SIG-M5 (cell line): ENCODE results near the gene ZNF655.
A peak's percentile ranks its signal among the peaks of the same experiment; 100 is the strongest.

ENCODE experiments used
- DNase-seq: peaks from one replicate; lab custom pipeline; 2025; lab: John Stamatoyannopoulos, UW

Gene ZNF655

DNA sequence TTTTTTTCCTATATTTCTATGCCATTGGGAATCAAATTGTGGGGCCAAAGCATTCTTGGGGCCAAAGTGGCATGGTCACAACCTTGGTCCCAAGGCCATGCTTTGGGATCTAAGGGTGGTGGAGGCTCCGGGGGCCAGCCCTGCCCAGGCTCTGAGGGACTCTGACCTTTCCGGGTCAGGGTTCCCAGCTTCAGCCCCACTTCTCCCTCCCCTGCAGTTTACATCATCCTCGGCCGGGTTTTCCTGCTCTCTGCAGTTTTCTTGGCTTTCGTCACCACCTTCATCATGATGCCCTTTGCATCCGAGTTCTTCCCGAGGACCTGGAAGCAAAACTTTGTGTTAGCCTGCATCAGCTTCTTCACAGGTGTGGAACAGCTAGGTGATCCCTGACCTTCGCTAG, 48.1 kb downstream of the ZNF655 start:
- no peak for DNase-seq

DNA sequence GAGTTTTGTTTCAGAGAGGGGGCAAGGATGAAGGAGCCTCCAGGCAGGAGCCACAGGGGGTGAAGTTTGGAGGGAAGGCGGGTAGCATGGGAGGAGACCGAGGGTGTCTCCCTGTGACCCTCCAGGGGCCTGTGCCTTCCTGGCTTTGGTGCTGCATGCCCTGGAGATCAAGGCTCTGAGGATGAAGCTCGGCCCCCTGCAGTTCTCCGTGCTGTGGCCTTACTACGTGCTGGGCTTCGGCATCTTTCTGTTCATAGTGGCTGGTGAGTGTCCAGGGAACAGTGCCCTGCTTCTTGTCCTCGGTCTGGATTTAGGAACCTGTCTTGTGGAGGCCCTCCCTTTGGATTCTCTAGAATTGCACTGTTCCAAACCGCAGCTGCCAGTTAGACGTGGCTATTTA, 49.1 kb downstream of the ZNF655 start:
- DNase-seq = no peak

DNA sequence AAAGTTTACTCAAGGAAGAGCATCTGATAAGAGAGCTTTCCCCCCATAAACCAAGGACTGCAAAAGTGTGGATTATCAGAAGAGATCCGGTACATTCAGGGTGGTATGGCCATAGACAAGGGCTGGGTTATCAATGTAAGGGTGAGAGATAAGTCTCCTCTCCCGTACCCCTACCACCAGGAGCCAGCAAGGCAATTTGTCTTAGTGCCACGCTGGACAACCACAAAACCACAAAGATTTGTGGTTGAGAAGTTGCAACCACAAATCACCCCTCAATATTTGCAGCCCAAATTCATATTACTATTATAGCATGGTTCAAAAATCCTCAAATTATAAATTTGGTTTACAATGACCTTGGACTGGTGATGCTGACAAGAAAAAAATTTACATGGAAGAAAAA, 56.1 kb downstream of the ZNF655 start:
- no peak for DNase-seq

DNA sequence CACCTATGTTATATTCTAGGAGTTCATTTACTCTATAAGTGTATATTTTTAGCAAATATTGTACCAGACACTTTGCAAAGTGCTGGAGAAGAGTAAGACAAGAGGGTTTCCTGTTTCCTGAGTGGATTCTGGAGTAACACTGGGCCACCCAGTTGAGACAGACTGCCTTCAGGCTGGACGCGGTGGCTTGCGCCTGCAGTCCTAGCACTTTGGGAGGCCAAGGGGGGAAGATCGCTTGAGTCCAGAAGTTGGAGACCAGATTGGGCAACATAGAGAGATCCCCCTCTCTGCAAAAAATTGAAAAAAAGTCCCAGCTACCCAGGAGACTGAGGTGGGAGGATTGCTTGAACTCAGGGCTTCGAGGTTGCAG, 57.5 kb downstream of the ZNF655 start:
- DNase-seq = no peak

DNA sequence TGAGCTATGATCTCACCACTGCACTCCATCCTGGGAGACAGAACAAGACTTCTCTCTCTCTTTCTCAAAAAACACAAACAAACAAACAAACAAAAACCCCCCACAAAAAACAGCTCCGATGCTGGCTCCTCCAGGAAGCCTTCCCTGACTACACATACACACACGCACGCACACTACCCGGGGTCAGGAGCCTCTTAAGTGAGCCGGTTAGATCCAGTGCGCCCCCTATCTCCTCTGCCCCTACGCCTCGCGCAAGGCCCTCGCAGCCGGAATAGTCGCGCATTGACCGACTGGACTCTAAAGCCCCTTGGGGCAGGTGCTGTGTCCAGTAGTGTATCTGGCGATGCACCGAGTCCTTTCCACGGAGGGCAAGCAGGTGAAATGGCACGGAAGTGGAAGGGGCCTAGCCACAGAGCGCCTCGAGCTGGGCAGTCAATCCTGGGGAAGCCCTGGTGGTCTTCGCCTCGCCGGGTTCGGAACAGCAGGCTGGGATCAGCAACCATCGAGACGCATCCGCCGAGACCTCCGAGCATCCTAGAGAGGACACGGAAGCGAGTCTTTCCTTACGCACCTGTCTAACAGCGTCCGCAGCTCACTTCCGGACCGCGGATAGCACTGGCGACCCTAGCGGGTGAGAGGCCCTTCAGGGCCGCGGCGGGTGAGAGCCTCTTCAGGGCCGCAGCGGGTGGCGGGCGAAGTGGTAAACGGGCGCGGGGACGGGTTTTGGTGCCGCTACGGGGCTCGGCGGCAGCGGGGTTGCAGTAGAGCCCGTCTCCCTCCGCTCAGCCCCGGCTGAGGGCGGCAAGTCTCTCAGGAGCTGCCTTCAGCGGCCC, 58.1 kb downstream of the ZNF655 start, which contains the start of gene ZSCAN25:
Gene ZSCAN25 (plus strand): TSS at position 588 of the 833 bp plus-strand sequence. CDS start 2,661 bp downstream, outside the sequence.
- DNase-seq = peak; percentile 59

DNA sequence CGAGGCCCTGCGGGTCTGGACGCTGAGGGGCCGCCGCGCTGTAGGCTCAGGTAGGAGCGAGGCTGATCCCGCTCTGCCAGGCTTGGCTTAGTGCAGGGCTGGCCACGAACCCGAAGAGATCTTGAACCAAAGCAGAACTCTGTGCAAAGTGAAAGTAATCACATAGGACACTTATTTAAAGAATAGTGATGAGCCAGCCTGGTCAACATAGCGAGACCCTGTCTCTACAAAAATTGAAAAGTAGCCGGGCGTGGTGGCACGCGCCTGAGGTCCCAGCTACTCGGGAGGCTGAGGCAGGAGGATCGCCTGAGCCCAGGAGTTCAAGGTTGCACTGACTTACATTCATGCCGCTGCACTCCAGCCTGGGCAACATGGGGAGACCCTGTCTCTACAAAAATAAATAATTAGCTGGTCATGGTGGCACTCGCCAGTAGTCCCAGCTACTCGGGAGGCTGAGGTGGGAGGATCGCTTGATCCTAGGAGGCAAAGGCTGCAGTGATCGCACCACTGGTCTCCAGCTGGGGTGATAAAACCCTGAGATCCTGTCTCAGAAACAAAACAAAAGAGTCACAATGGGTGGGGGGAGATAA, 58.8 kb downstream of the ZNF655 start:
- DNase-seq = no peak

DNA sequence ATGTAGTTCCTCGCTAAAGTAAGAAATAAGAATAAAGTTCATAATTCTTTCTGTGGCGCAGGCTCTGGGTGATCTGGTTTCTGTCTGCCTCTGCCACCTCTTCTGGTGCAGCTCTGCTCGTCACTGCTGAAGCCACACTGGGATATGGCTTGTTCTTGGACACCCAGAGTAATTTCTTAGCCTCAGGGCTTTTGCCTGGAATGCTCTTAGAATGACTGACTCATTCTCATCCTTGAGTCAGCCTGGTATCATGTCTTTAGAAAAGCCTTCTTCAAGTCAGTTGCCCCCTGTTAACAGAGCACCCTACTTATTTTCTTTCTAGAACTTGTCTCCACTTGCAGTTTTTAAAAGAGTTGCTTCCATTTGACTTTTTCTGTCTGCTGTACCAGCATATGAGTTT, 60.3 kb downstream of the ZNF655 start:
- no peak for DNase-seq

DNA sequence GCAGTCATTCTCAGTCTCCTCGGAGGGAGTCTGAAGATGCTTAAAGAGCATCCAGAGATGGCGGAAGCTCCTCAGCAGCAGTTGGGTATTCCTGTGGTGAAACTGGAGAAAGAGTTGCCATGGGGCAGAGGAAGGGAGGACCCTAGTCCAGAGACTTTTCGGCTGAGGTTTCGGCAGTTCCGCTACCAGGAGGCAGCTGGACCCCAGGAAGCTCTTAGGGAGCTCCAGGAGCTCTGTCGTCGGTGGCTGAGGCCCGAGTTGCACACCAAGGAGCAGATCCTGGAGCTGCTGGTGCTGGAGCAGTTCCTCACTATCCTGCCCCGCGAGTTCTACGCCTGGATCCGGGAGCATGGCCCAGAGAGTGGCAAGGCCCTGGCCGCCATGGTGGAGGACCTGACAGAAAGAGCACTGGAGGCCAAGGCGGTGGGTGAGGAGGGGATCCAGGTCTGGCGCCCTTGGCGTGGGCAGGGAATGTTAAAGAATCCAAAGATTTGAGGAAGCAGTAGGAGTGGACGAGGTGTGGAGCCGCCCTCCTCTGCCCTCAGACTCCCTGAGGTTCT, 61.2 kb downstream of the ZNF655 start:
- DNase-seq = no peak

DNA sequence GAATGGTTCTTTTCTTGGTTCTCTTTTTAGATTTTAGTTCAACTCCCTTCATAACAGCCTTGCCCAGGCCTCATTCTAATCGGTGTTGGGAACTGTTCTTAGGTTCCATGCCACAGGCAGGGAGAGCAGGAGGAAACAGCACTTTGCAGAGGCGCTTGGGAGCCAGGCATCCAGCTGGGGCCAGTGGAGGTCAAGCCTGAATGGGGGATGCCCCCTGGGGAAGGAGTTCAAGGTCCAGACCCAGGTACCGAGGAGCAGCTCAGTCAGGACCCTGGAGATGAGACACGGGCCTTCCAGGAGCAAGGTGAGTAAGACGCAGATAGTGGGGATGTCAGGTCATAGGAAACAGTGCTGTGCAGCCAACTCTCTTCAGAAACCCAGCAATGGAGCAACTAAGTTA, 62.8 kb downstream of the ZNF655 start:
- DNase-seq = no peak

DNA sequence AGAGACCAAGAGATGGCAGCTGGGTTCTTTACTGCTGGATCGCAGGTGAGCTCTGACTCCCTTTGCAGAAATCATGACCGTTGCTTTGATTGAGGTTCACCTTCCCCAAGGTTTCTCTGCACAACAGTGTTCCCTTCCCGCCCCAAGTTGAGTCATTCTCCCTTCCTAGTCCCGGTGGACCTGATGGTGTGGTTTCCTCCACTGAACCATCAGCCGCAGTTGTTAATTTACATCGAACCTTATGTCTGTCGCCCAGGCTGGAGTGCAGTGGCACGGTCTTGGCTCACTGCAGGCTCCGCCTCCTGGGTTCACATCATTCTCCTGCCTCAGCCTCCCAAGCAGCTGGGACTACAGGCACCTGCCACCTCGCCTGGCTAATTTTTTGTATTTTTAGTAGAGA, 64.2 kb downstream of the ZNF655 start:
- DNase-seq = no peak

DNA sequence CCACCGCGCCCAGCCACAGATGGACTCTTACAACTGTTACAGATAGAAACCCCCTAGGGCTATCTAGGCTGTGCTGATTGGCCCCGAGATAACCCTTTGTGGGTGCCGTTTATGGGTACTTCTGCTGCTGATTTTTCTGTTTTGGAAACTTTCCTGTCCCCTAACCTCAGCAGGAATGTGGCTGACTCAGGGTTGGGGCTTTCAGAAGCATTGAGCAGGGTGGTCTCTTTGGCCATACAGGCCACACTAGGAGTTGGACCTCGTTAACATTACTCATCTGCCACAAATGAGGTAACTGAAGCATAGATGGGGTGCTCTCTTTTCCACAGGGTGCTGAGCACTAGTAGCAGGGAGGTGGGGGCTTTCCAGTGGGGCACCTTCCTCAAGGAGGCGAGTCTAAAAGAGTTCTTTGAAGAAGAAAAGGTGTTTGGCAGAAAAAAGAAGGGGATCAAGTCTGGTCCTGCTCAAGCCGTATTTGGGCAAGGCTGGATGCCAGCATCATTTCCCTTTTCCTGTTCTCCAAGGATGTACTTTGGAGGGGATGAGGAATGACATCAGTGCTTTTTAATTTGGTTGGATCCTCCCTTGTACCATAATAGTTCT, 64.8 kb downstream of the ZNF655 start:
- DNase-seq = no peak

DNA sequence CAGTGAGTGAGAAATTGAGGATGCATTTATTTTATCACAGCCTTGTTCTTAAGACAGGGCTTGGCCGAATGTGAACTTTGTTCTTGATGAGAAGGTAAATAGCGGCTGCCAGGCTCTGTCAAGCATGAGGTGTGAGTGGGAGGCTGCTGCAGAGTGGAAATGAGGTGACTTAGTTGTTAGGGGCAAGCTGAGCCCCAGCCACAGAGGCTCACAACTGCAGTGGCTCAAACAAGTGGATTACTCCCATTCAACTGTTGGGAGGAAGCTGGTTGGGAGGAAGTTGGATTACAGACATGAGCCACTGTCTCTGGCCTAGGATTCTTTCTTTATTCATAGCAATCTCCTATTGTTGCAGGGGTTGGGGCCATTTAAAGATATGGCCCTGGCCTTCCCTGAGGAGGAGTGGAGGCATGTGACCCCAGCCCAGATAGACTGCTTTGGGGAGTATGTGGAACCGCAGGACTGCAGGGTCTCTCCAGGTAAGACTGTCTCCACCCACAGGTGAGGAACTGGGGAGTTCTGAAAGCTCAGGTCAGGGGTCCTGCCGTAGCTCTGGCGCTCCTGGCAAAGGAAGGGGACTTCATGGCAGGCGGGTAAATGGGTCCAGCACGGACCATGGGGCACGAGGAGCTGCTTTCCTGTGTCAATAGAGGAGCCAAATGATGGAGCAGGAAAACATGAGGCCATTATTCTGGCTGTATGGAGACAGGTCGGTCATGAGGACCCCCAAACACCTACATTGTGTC, 65.4 kb downstream of the ZNF655 start:
- DNase-seq = no peak

DNA sequence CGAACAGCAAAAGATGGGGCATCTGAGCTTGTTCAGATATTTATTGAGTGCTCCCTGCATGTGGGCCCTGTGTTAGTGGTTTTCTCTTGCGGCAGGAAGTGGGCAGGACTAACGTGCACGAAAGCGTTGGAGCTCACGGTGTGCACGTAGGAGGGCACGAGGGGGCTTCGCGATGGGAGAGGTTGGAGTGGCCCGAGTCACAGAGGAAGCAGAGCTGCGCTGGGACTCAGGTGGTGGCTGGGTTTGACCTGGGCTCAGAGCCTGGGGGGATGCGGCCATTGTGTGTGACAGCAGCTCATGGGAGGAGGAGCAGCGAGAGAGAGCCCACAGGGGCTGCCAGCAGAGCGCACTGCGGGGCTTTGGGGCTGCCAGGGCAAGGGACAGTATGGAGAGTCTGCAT, 66.0 kb downstream of the ZNF655 start:
- DNase-seq = no peak

DNA sequence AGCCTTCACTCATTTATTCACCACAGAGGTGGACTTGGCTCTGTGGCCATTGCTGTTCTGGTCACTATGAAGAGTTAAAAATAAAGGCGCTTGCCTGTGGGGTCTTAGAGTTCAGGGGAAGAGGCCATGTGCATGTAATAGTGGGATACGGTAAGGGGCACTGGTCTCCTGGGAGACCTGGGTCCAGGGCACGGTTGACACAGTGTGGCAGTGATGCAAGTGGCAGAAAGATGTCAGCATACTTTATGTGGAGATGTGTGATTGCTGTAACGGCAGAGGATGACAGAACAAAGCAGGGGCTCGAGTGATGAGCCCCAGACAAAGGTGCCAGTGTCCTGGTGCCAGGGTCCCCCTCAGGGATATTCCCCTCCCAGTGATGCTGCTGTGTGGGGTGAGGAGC, 66.9 kb downstream of the ZNF655 start:
- DNase-seq = no peak

DNA sequence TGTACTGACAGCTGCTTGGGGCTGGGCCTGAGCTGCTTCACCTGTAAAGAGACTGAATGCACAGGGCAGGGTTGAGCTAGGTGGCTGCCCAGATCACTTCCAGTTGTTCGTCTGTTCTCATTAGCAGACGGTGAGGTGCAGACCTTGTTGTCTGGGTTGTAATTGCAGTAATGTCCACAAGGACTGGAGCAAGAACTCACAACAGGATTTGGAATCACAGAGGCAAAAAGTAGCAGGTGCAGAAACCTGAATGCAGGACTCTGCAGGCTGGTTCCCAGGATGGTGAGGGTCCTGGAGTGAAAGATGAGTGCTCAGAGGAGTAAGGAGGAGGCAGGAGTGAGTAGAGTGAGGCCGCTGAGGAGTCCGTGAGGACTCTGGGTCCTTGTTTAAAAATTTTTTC, 67.5 kb downstream of the ZNF655 start:
- DNase-seq = no peak
